ENCODE data around the gene FZD8. TPM values are rescaled to one million over a fixed set of nuclear protein-coding genes. Genes with fewer than 3 reads are reported as not detected.

Gene FZD8
- polyA plus RNA-seq, 1 experiment, result 0.18 TPM

DNA sequence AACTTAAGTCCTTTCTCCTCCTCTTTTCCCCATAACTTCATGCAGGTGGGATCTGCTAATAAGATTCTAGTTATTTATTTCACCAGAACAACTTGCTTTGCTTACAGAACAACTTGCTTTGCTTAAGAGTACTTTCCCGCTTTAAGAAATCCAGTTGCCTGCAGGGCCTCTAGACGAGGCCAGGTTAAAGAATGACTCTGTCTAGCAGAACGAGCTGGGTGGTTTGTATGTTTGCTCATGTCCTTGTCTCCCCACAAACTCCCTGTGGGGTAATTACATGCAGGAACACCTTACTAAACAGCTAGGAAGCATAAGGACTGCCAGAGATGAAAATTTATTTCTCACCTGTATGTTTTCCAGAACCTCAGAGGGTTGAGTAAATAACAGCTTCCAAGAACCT is 8.8 kb upstream of the FZD8 start:
- H3K36me3 ChIP-seq (ENCODE audit: control insufficient read depth, insufficient read depth, low read length), result no peaks in the 10 kb centered on the region
- H3K4me3 ChIP-seq (ENCODE audit: low read depth, low read length), result no peak overlapping the region
- POLR2A ChIA-PET, result no interaction called here
- TF ChIP-seq, protein P1, sequence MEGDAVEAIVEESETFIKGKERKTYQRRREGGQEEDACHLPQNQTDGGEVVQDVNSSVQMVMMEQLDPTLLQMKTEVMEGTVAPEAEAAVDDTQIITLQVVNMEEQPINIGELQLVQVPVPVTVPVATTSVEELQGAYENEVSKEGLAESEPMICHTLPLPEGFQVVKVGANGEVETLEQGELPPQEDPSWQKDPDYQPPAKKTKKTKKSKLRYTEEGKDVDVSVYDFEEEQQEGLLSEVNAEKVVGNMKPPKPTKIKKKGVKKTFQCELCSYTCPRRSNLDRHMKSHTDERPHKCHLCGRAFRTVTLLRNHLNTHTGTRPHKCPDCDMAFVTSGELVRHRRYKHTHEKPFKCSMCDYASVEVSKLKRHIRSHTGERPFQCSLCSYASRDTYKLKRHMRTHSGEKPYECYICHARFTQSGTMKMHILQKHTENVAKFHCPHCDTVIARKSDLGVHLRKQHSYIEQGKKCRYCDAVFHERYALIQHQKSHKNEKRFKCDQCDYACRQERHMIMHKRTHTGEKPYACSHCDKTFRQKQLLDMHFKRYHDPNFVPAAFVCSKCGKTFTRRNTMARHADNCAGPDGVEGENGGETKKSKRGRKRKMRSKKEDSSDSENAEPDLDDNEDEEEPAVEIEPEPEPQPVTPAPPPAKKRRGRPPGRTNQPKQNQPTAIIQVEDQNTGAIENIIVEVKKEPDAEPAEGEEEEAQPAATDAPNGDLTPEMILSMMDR (IDR thresholded peaks at IDR 0.05; ENCODE audit: insufficient read depth, low read depth, low read length), result no peak
- peaks cover 7% of the 10 kb centered on the region; the same call in 1 of the 2 replicates for H3K27me3 ChIP-seq (ENCODE audit: control insufficient read depth, insufficient read depth, low read length)
- CTCF ChIA-PET, result interaction anchor here (0.7 to 1.9 kb wide), 2 partner anchors 10 to 266 kb away, joined by 4 to 7 read pairs; no protein-coding TSS in a partner anchor
- DNase-seq (ENCODE audit: low read depth), result no peak

DNA sequence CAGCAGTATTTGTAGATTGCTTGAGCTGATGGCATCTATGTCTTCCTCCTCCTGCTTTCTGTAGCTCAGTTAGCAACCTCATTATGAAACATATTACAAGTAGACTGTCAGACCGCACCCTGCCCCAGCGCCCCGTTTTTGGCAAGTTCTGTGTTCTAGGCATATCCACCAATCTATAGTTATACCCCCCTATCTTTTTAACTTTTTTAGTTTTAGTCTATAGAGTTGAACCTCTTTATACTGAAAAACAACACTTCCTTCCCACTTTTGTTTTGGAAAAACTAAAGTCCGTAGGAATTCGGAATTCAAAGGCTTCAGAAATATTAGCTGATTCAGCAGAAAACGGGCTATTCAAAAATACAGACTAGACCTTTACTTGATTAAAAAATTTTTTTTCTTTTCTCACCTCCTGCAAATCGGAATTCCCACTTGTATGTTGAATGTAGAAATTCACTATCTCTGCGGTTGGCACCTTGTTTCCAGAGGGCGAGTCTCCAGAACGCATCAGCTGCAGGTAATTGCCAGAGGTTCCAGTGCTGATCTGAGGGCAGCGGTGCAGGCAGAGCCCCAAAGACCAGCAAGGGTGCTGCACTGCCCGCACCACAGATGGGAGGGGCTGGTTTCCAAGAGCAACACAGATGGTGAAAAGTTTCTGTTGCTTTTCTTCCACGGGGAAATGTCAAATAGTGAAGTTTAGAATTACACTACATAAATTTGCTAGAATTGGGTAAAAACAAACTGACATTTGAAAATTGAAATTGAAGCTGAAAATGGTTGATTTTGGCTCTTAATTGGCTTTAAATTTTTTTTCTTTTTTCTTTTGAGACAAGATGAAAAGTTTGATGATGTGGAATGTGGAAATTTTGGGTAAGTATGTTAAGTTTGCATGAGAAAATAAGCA is 2.2 kb upstream of the FZD8 start:
- no peak for DNase-seq (ENCODE audit: low read depth)
- ChIA-PET CTCF (interaction anchor here (0.9 to 2.7 kb wide), 2 partner anchors 9 to 272 kb away, joined by 3 to 14 read pairs; no protein-coding TSS in a partner anchor), POLR2A (no interaction called here)
- H3K36me3 ChIP-seq (ENCODE audit: control insufficient read depth, insufficient read depth, low read length), result no peaks in the 10 kb centered on the region
- H3K27me3 ChIP-seq (ENCODE audit: control insufficient read depth, insufficient read depth, low read length), result peaks cover 11% of the 10 kb centered on the region
- TF ChIP-seq, protein P1 (IDR thresholded peaks at IDR 0.05; ENCODE audit: insufficient read depth, low read depth, low read length), result no peak
- H3K4me3 ChIP-seq (ENCODE audit: low read depth, low read length), result peak overlapping the region; percentile 67; the same call in 1 of the 2 replicates

DNA sequence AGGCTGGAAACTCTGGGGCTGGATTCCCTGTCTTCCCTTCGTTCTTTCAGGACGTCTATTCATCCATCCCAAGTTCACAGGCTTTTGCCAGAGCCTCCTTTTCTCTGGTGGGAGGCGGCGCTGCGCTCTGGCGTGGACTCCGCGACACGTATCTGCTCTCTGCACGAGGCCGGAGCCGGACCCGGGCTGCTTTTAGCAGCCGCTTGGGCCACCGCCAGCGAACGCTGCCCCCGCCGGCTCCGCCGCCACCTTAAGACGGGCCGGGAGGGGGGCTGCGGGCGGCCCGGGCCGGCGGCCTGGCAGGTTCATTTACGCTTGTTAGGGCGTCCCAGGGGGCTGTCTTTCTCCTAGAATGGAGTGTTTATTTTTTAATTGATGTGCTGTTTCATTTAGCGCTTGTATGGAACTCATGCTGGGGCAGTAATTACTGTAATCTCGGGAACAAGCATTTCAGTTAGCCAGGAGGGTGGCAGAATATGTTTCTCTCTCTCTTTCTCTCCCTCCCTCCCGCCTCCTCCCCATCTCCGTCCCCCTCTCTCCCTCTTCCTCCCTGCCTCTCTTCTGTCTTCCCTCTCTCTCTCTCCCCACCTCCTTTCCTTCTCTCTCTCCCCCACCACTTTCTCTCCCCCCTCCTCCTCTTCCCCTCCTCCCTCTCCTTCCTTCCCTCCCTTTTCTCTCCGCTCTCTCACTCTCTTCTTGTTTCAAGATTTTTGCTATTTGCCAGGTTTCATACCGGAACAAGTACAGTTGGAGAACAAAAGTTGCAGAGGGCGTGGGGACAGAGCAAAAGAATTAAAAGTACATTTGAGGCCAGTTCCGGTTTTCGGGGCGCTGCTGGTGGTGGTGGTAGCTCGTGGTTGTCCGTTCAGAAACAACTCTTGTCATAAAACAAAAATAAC is 1.3 kb upstream of the FZD8 start:
- Histone ChIP-seq H3K4me3 (ENCODE audit: low read depth, low read length) (peak overlapping the region; percentile 67), H3K36me3 (ENCODE audit: control insufficient read depth, insufficient read depth, low read length) (no peaks in the 10 kb centered on the region), H3K27me3 (ENCODE audit: control insufficient read depth, insufficient read depth, low read length) (peaks cover 10% of the 10 kb centered on the region)
- TF ChIP-seq, protein P1 (IDR thresholded peaks at IDR 0.05; ENCODE audit: insufficient read depth, low read depth, low read length), result no peak
- ChIA-PET CTCF (interaction anchor here (0.9 to 2.7 kb wide), 2 partner anchors 8 to 273 kb away, joined by 3 to 14 read pairs; no protein-coding TSS in a partner anchor), POLR2A (no interaction called here)
- no peak for DNase-seq (ENCODE audit: low read depth)

DNA sequence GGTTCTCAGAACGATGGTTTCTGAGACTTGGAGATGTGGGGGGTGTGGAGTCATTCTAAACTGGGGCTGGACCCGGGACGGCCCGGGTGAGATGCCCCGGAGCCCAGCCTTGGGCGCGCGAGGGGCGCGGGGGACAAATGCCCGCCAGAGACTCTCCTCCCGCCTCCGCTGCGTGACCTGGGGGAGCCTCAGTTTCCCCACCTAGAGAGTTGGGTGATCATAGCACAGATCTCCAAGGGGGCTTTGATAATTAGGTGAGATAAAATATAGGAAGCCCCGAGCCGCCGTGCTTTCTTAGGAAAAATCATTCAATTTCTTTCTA is 658 bp upstream of the FZD8 start:
- H3K27me3 ChIP-seq (ENCODE audit: control insufficient read depth, insufficient read depth, low read length), result peaks cover 10% of the 10 kb centered on the region
- TF ChIP-seq, protein P1 (IDR thresholded peaks at IDR 0.05; ENCODE audit: insufficient read depth, low read depth, low read length), result no peak
- ChIA-PET POLR2A (no interaction called here), CTCF (no interaction called here)
- peak overlapping the region; percentile 67 for H3K4me3 ChIP-seq (ENCODE audit: low read depth, low read length)
- no peak for DNase-seq (ENCODE audit: low read depth)
- no peaks in the 10 kb centered on the region for H3K36me3 ChIP-seq (ENCODE audit: control insufficient read depth, insufficient read depth, low read length)

DNA sequence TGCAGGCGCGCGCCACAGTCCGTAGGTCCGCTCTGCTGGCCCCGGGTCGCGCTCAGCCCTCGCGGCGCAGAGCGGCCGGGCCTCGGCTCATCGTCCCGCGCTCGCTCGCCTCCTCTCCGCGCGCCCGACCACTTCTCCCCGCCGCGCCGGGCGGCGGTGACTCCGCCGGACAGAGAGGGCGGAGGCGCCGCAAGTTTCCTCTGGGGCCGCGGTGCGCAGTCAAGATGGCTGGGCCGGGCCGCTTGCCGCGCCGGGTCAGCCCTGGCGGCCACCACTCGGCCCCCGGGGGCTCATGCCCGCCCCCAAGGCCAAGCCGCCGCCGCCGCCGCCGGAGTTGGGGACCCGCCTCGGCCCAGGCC is 441 bp downstream of the FZD8 start:
- peak overlapping the region; percentile 67 for H3K4me3 ChIP-seq (ENCODE audit: low read depth, low read length)
- CTCF ChIA-PET, result interaction anchor here (0.6 to 10.0 kb wide), 5 partner anchors 9 to 290 kb away, joined by 3 to 205 read pairs (median 4); no protein-coding TSS in a partner anchor
- POLR2A ChIA-PET, result no interaction called here
- no peak for DNase-seq (ENCODE audit: low read depth)
- no peaks in the 10 kb centered on the region for H3K36me3 ChIP-seq (ENCODE audit: control insufficient read depth, insufficient read depth, low read length)
- TF ChIP-seq, protein P1 (IDR thresholded peaks at IDR 0.05; ENCODE audit: insufficient read depth, low read depth, low read length), result no peak
- H3K27me3 ChIP-seq (ENCODE audit: control insufficient read depth, insufficient read depth, low read length), result peaks cover 11% of the 10 kb centered on the region
